ENCODE measurements around the gene MEG3.

GRCh38 chr14:100778951-100779690 lies 46.8 kb upstream of the MEG3 start:
- no peak for TF ChIP-seq CTCF (IDR thresholded peaks at IDR 0.05; ENCODE audit: extremely low read depth in 1 of 2, insufficient read depth in 1 of 2, low read depth in 1 of 2, low read length in 2 of 2)
- no peak for TF ChIP-seq EZH2 (IDR thresholded peaks at IDR 0.05; ENCODE audit: borderline replicate concordance, low read depth, low read length, severe bottlenecking)
- no peak for TF ChIP-seq MYC (IDR thresholded peaks at IDR 0.05; ENCODE audit: low read depth, low read length)
- no peak for TF ChIP-seq MAX (IDR thresholded peaks at IDR 0.05; ENCODE audit: insufficient read depth, insufficient read length)
- TF ChIP-seq JUN (IDR thresholded peaks at IDR 0.05; ENCODE audit: borderline replicate concordance, insufficient read depth, insufficient read length, low read depth): no peak
- TF ChIP-seq POLR2A (IDR thresholded peaks at IDR 0.05; ENCODE audit: low read depth, low read length): no peak
- TF ChIP-seq POLR2AphosphoS5 (IDR thresholded peaks at IDR 0.05; ENCODE audit: insufficient read depth, low read depth, low read length): no peak
- TF ChIP-seq FOS (IDR thresholded peaks at IDR 0.05; ENCODE audit: borderline replicate concordance, insufficient read depth, low read length): no peak
